Measurements from ENCODE around the gene PYGO2.
"Not testable (repeated sequence)": the region's sequence is repeated elsewhere in the genome, so short reads cannot be mapped to it uniquely, and the experiment has no call there.

The PYGO2 gene

DNA sequence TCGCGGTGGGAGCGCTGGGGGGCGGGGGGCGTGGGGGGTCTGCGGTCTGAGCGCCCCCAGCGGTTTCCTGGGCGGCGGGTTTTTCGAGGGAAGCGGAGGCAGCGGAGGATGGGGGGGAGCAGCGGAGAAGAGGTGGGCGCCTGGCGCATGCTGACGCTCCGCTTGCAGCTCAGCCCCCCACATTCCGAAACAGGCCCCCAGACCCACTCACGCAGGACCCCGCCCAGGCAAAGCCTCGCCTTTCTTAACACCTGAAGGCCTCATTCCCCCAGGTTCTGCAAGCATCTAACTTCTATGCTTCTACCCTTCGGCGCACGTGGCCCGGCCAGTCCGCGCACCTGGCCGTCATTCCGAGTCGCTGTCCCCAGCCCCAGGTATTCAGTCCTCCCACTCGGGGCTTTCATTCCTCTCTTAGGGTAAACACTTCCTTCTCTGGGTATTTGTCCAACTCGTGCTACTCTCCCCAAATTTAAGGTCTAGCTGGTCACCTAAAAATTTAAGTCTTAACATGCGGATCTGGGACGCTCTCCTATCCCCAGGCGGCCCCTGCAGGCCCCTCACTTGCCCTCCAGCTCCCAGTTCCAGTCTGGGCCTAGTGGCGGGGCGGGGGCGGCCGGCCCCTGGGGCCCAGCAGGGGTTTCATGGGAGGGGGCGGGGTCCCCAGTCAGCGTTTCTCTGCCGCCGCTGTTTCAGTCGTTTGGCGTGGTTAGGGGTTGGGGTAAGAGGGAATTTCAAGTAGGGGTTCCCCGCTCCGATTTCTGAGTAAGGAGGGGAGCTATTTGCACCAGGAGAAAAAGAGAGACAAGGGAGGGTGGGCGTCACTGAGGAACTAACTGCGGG lies 38.2 kb upstream of the PYGO2 start:
- ATAC-seq = no peak

DNA sequence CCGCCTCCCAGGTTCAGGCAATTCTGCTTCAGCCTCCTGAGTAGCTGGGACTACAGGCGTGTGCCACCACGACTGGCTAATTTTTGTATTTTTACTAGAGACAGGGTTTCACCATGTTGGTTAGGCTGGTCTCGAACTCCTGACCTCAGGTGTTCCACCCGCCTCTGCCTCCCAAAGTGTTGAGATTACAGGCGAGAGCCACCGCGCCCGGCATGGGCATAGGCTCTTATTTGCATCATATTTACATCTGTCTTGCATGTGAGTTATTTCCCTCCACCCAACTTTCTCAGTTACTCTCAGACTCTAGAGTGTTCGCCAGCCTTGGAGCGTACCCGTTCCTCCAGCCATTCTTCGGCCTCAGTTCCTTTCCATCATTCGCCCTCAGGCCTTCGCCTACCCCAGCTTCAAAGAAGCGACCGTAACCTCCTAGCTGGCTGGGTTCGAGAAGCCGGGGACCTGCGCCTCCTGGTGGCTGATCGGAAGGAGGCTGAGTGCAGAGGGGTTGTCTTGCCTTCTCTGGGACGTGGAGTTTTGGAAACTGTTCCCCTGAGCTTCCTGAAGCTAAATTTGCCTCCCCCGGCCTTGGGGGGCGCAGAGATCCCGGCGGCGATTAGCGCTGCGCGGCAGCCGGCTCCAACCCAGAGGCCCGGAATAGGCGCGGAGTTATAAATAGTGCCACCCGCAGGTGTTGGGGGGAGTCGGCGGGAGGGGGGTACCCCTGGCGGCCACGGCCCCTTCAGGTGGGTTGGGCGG lies 37.4 kb upstream of the PYGO2 start:
- peak in 1 of 2 donors; percentile 7 for ATAC-seq

GRCh38 chr1:154998201-154998780 lies 36.7 kb upstream of the PYGO2 start:
- ATAC-seq = no peak

DNA sequence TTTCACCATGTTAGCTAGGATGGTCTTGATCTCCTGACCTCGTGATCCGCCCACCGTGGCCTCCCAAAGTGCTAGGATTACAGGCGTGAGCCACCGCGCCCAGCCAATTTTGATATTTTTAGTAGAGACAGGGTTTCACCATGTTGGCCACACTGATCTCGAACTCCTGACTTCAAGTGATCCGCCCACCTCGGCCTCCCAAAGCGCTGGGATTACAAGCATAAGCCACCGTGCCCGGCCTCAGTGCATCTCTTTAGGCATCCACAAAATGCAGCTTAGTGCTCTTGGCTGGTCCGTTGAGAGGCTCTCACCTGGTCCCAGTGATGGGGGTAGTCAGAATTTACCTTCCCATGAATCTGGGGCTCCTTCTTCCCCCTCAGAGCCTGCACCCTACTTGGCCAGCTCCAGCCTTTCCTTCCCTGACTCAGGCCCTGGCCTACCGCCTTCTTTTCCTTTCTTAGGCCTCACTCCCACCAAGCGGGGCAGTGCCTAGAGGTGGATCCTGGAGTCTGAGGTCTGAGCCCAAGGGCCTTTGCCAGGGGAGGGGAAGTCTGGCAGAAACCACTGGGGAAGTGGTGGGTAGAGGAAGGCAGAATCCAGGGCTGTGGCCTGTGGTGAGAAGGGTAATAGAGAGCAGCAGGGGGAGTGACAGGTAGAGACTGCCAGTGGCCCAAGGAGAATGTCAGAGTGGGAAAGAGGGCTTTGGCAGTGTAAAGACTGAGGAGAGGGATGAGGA lies 35.6 kb upstream of the PYGO2 start:
- ATAC-seq = no peak

GRCh38 chr1:154995301-154995983 lies 33.9 kb upstream of the PYGO2 start:
- ATAC-seq = not testable (repeated sequence)

DNA sequence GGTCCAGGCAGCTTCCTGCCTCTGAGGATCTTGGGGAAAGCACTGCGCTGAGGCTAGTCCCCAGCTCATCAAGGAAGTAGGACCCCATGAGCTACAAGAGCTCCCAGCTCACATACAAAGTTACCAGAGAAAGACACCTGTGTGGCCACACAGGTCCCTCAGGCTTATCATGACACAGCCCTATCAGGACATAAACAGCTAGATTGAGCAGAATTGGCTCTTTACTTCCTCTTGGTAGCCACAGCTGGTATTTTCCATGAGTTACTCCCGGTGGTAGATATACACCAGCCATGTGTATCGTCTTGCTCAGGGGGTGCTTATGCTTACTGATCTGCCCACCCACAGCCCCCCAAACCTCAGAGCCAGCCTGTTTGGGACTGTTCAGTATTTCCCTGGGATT lies 33.0 kb upstream of the PYGO2 start:
- ATAC-seq = no peak

- ATAC-seq = no peak
These were observed 32.6 kb upstream of the PYGO2 start for GRCh38 chr1:154994269-154994587.

- ATAC-seq = no peak
These were observed 32.1 kb upstream of the PYGO2 start, which contains the start of gene LENEP for GRCh38 chr1:154993572-154994268. Gene LENEP, plus strand, starts transcription at chr1:154993586. Its CDS starts 22 bp downstream, at chr1:154993608.

DNA sequence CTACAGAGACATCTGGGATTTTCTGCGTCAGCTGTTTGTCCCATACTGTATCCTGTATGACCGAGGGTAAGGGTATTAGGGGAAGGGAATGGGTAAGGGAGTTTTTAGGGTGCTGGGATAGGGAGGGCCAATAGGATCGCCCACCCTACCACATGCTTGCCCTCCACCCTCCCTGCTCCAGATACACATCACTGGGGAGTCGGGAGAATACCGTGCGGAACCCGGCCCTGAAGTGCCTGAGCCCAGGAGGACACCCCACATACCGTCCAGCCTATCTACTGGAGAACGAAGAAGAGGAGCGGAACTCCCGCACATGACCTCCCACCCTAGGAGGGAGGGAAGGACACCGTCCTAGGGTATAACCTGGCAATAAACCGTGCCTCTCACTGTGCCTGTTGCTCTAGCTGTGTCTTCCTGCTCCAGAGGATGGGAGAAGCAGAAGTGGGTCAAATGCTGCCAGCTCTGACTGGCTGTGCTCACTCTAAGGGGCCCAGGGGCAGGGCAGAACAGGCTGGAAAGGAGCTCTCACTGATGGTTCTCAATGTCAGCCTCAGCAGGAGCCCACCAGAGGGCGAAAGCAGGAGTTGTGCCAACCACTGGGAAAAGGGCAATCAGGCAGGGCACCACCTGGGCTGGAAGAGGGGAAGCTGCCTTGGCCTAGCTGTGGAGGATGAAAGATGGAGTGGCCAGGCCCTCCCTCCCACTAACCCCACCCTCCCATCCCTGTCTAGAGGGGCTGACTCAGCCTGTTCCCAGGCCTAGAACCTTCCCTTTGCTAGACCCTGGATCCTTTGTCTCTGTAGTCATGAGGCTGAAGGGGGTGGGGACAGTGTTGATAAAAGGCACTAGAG lies 31.4 kb upstream of the PYGO2 start:
- no peak for ATAC-seq

- no peak for ATAC-seq
These were observed 28.7 kb upstream of the PYGO2 start for GRCh38 chr1:154990276-154990675.

DNA sequence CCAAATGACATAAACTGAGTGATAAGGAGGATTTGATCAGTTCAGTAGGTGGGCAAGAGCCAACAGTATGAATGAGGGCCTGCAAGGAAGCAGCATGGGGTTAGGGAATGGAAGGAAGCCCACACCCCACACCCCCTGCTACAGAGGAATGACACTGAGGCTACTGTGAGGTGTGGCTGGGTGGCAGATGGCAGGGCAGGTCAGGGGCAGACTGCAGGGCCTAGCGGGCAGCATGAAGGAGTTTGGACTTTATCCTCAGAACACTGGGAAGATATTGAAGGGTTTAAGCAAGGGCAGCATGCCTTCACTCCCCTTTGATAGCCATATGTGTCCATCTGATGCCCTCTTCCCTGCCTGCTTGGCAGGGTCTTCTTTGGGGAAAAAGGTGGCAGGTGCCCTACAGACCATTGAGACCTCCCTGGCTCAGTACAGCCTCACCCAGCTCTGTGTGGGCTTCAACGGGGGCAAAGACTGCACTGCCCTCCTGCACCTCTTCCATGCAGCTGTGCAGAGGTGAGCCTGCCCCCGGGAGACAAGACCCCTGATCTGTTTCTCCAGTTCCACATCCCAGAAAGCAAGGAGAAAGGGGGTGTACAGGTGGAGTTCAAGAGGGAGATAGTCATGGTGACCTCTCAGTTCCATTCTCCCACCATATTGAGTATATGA lies 27.7 kb upstream of the PYGO2 start:
- ATAC-seq = no peak

DNA sequence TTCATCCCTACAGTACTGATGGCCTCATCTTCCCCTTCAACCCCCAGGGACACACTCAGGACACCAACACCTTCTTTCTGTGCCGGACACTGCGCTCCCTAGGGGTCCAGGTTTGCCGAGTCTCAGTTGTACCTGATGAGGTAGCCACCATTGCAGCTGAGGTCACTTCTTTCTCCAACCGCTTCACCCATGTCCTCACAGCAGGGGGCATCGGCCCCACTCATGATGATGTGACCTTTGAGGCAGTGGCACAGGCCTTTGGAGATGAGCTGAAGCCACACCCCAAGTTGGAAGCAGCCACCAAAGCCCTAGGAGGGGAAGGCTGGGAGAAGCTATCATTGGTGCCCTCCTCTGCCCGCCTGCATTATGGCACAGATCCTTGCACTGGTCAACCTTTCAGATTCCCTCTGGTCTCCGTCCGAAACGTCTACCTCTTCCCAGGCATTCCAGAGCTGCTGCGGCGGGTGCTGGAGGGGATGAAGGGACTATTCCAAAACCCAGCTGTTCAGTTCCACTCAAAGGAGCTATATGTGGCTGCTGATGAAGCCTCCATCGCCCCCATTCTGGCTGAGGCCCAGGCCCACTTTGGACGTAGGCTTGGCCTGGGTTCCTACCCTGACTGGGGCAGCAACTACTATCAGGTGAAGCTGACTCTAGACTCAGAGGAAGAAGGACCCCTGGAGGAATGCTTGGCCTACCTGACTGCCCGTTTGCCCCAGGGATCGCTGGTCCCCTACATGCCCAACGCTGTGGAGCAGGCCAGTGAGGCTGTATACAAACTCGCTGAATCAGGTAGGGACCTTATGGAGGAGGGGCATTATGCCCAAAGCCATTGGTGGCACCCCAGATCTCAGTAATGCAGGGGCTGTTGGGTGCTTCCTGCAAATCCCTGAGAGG lies 26.7 kb upstream of the PYGO2 start:
- no peak for ATAC-seq

- ATAC-seq = no peak
These were observed 25.7 kb upstream of the PYGO2 start for GRCh38 chr1:154987326-154987725.

GRCh38 chr1:154986736-154987135 lies 25.2 kb upstream of the PYGO2 start:
- ATAC-seq = not testable (repeated sequence)

- ATAC-seq = no peak
These were observed 22.3 kb upstream of the PYGO2 start for GRCh38 chr1:154983776-154984466.

GRCh38 chr1:154982897-154983648 lies 21.5 kb upstream of the PYGO2 start, which contains the start of gene FLAD1:
Gene FLAD1, plus strand, starts transcription at chr1:154983344. Its CDS starts 351 bp downstream, at chr1:154983695.
- ATAC-seq = peak; percentile 100

GRCh38 chr1:154982341-154982740 lies 20.8 kb upstream of the PYGO2 start:
- no peak for ATAC-seq

DNA sequence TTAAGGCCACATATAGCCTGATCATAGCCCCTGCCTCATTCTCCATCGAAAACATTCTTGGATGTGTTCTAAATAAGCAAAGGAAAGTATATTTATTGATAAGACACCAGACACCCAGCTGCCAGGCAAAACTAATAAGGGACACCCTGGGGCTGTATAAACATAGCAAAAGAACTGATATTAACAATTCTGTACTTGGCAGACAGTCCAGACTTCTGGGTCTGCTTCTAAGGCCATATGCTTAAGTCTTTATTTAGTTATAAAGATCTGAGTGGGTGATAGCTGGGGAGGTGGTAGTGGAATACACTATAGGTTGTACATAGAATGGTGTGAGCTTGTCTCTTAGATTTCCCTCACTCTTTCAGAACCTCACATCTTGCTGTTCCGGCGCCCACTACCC lies 16.8 kb upstream of the PYGO2 start:
- ATAC-seq = no peak

Data from activated CD4-positive, CD25-positive, alpha-beta regulatory T cell treated with anti-CD3 and anti-CD28 coated beads, Interleukin-2, amount 50 U/mL, for 24 hours (primary cell).